C4-2B (cell line): ENCODE measurements around the gene TNRC6B.

ENCODE experiments used
- CTCF ChIP-seq: fragments of 450-650 bp; conservative IDR thresholded peaks from 2 replicates; pipeline ENCODE4 v1.5.1; 2017; ENCODE audit warnings: mild to moderate bottlenecking
- ZFX ChIP-seq: fragments of 450-650 bp; IDR thresholded peaks from 2 replicates; pipeline ENCODE4 v1.6.1; 2017

GRCh38 chr22:40290516-40290915, 112.8 kb downstream of the TNRC6B start:
- TF ChIP-seq CTCF, result no peak
- TF ChIP-seq ZFX, result no peak
